ENCODE data around the gene SMPX.

Gene SMPX

GRCh38 chrX:21744721-21745120 lies 13.2 kb downstream of the SMPX start:
- no peak for DNase-seq (ENCODE audit: low read depth in 1 of 2, low spot score in 1 of 2)

- DNase-seq (ENCODE audit: low read depth in 1 of 2, low spot score in 1 of 2): no peak
Measured at GRCh38 chrX:21744060-21744459, 13.9 kb downstream of the SMPX start.

GRCh38 chrX:21741869-21742701 lies 15.8 kb downstream of the SMPX start:
- no peak for DNase-seq (ENCODE audit: low read depth in 1 of 2, low spot score in 1 of 2)

DNA sequence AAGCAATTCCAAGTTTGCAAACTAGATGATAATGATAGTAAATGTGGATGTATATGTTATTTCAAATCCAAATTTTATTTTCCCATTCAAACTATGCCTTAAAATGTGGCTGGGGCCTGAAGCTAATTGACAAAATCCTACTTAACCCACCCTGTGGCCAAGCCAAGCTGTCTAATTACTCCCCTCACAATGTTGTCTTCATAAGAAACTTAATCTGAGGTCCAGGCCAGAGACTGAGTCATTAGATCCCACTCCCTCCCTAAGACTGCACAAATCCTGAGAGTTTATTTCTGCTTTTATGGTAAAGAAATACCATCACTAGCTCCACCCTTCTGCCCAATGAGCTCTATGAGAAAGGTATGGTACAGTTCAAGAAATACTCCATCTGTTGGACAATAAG lies 16.6 kb downstream of the SMPX start:
- DNase-seq (ENCODE audit: low read depth in 1 of 2, low spot score in 1 of 2): no peak

DNA sequence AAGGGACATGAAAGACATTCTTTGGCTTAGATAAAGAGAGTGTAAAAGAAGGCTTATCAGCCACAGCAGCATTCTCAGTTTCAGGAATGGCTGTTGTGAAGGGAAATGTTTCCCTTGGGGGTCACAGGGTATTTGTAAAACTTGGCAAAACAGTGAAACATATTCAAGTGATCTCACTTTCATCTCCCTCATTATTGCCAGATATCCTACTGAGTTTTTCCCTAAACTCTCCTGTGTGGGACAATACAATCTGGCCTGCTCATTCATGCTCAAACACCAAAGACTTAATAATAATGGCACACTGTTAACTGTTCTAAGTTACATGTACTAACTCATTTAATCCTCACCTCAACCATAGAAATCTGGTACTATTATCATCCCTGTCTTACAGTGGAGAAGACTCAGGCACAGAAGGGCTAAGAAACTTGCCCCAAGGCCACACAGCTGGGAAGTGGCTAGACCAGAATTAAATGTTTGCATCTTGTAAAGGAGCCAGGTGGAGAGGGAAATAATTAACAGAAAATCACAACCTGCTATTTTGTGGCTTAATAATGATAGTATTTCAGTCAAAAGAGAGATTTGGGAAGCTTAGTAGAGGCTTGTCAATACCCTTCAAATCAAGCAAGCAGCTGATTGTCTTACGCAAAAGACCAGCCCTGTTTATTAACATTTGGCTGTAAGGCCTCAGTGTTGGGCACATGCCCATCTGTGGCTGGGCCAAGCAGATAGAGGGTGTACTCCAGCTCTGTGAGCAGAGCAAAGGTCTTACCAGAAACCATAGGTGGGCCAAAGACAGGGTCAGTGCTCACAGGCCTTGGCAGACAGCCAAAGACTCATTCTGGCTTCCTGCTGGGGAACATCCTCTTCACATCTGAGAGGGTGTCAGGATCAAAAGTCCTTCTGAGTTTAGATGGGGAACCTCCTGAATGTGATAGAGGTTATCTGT lies 17.3 kb downstream of the SMPX start:
- DNase-seq (ENCODE audit: low read depth in 1 of 2, low spot score in 1 of 2): no peak

- no peak for DNase-seq (ENCODE audit: low read depth in 1 of 2, low spot score in 1 of 2)
Measured at GRCh38 chrX:21738950-21739287, 19.0 kb downstream of the SMPX start.

- no peak for DNase-seq (ENCODE audit: low read depth in 1 of 2, low spot score in 1 of 2)
Measured at GRCh38 chrX:21738210-21738949, 19.5 kb downstream of the SMPX start.

GRCh38 chrX:21735768-21736127 lies 22.2 kb downstream of the SMPX start:
- DNase-seq (ENCODE audit: low read depth in 1 of 2, low spot score in 1 of 2): no peak

DNA sequence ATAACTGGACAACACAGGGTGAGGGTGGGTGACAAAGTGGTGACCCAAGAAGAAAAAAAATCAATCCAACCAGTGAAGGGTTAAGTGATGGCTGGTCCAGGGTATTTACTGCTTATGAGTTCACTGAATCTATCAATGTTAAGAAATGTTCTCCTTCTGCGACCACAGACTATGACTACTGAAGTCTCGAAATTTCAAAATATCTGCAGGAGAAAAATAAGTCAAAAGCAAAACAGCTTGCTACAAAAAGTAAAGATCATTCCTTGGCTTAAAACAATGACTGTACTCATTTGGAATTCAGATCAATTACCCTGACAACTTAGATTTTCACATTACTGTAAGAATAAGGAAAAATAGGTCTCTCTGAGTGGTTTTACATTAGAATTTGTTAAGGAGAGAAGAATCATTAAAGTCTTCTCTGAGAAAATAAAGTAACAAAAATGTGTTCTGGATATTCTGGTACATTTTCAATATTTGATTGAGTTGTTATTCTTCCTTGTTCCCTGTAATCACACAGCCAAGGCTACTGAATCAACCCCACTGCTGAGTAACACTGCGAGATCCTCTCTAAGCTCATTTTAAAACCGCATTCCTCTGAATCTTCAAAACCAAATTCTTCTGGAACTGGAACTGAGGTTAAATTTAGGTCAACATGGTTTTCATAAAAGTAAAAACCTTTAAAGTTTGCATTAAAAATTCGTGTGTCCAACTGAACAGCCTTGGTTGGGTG lies 22.7 kb downstream of the SMPX start:
- DNase-seq (ENCODE audit: low read depth in 1 of 2, low spot score in 1 of 2): no peak

GRCh38 chrX:21734175-21734574 lies 23.7 kb downstream of the SMPX start:
- DNase-seq (ENCODE audit: low read depth in 1 of 2, low spot score in 1 of 2): no peak

- no peak for DNase-seq (ENCODE audit: low read depth in 1 of 2, low spot score in 1 of 2)
Measured at GRCh38 chrX:21733705-21734104, 24.2 kb downstream of the SMPX start.

GRCh38 chrX:21730026-21730425 lies 27.9 kb downstream of the SMPX start:
- DNase-seq (ENCODE audit: low read depth in 1 of 2, low spot score in 1 of 2): no peak

DNA sequence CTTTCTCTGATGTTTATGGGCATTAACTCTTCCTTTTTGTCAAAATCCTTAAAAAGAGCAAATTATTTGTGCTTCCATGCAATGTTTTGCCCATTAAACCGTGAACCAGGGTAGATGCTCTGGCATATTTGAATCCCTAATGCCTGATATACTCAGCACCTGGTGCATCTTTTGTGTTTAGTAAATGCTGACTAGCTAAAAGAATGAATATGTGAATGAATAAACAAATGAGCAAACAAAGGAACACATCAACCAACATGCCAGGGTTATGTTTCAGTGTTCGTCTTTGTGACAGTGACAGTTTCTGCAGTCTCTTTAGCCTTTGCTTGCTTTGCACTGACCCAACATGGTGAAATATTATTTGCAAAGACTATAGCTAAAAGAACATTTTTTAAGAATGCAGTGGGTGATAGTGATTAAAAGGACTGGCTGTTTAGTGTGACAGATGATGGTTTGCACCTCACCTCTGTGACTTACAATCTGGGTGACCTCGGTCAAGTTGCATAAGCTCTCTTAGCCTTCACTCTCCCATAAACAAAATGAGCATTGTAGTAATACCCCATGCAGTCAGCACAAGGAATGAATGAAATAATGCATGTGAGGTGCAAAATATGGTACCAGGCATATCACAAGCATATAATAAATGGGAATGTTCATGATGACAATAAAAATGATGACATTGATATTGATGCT lies 29.5 kb downstream of the SMPX start:
- no peak for DNase-seq (ENCODE audit: low read depth in 1 of 2, low spot score in 1 of 2)

- no peak for DNase-seq (ENCODE audit: low read depth in 1 of 2, low spot score in 1 of 2)
Measured at GRCh38 chrX:21725916-21726315, 32.0 kb downstream of the SMPX start.

DNA sequence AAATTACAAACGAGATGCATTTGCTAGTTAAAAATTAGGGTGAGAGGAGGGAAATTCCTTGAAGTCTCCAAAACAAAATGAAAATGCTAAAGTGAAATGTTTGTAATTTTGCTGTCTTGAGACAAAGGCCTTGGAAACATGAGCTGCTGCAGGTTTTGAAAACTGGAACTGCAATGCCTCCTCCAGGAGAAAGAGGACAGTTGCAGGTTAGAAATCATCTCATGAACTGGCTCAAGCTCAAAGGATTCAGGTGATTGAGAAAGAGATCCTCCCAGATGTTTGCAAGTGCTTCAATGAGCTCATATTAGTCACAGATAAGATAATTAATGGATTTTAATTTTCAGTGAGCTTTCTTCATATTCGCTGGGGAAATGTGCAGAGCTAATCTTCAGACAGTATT lies 32.4 kb downstream of the SMPX start:
- DNase-seq (ENCODE audit: low read depth in 1 of 2, low spot score in 1 of 2): no peak

DNA sequence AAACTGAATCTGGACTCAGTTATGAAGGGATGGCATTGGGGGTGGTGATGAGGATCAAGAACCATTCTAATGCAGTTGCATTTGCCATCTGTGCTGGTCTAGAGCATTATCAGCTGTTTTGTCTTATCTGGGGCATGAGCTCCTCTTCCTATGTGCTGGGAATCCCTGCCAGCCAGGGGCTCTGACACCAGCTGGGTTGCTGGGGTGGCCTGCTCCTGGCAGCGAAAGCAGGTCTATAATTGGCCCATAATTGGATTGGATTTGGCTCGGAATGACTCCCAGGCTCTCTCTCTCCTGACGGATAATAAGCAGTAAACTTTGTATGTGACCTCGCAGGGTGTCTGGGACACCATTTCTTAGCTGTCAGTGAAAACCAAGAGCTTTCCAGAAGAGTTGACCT lies 34.1 kb downstream of the SMPX start:
- DNase-seq (ENCODE audit: low read depth in 1 of 2, low spot score in 1 of 2): no peak

- DNase-seq (ENCODE audit: low read depth in 1 of 2, low spot score in 1 of 2): no peak
Measured at GRCh38 chrX:21723084-21723483, 34.8 kb downstream of the SMPX start.

GRCh38 chrX:21721195-21721594 lies 36.7 kb downstream of the SMPX start:
- DNase-seq (ENCODE audit: low read depth in 1 of 2, low spot score in 1 of 2): no peak

- DNase-seq (ENCODE audit: low read depth in 1 of 2, low spot score in 1 of 2): no peak
Measured at GRCh38 chrX:21718575-21718974, 39.3 kb downstream of the SMPX start.

DNA sequence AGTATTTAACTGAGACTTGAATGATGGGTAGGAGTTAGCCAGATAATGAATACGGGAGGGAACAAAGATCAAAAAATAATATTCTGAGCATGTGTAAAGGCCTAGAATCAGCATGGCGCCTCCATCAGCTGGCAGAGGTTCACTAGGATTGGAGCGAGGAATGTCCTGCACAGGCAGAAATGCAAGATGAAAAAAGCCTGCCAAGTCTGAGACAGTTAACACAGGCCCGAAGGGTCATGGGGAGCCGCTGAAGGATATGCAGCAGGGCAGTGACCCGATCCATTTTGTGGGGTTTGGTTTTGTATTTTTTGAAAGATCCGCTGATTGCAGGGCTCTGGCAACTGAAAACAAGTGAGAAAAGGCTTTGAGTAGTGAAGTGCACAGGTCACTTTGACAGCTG lies 40.1 kb downstream of the SMPX start:
- no peak for DNase-seq (ENCODE audit: low read depth in 1 of 2, low spot score in 1 of 2)

All from activated T-helper 1 cell treated with anti-CD3 and anti-CD28 coated beads, Interleukin-2, amount 50 U/mL, for 16 hours (primary cell).